HepG2 (cell line): Measurements from ENCODE around the gene OVOL3. TPM values are rescaled to one million over a fixed set of nuclear protein-coding genes. Genes with fewer than 3 reads are reported as not detected.

Experiments used
- ARID4A ChIP-seq: sonication (generic); formaldehyde crosslinking; IDR thresholded peaks from 2 replicates; pipeline ENCODE4 v1.5.0; 2020; ENCODE audit warnings: mild to moderate bottlenecking, missing genetic modification reagents, borderline replicate concordance
- CREB1 ChIP-seq, 2 experiments: fragments of 450-650 bp in 1 of 2; IDR thresholded peaks; 2 replicates each; pipeline ENCODE4 v1.6.1; 2016 to 2017; ENCODE audit warnings: control low read depth in 1 of 2, mild to moderate bottlenecking in 1 of 2, missing compliant biosample characterization in 1 of 2, missing genetic modification characterization in 1 of 2
- ELF3 ChIP-seq: IDR thresholded peaks from 2 replicates; pipeline ENCODE4 v1.6.1; 2016; ENCODE audit warnings: missing genetic modification reagents, missing compliant biosample characterization
- HNRNPK ChIP-seq: fragments of 200-400 bp; formaldehyde crosslinking; IDR thresholded peaks from 2 replicates; pipeline ENCODE4 v1.6.1; 2018; ENCODE audit warnings: low read length, low read depth, moderate library complexity, mild to moderate bottlenecking; ENCODE audit not compliant: poor library complexity, severe bottlenecking
- LBX2 ChIP-seq: sonication (generic); formaldehyde crosslinking; IDR thresholded peaks from 2 replicates; pipeline ENCODE4 v1.5.0; 2020; ENCODE audit warnings: missing genetic modification reagents, mild to moderate bottlenecking, borderline replicate concordance
- PAX8 ChIP-seq: sonication (generic); formaldehyde crosslinking; IDR thresholded peaks from 2 replicates; pipeline ENCODE4 v1.8.0; 2022; ENCODE audit warnings: mild to moderate bottlenecking, missing genetic modification reagents, borderline replicate concordance
- POLR2A ChIP-seq, 2 experiments: IDR thresholded peaks; 2 replicates each; pipeline ENCODE4 v1.6.1; 2011; ENCODE audit warnings: low read depth in 2 of 2, low read length in 2 of 2, mild to moderate bottlenecking in 1 of 2, moderate library complexity in 1 of 2; ENCODE audit not compliant: insufficient read depth in 1 of 2
- SALL2 ChIP-seq: sonication (generic); formaldehyde crosslinking; IDR thresholded peaks from 2 replicates; pipeline ENCODE4 v1.8.1; 2023; ENCODE audit warnings: mild to moderate bottlenecking, missing genetic modification reagents, inconsistent platforms
- SNAPC2 ChIP-seq: sonication (generic); formaldehyde crosslinking; IDR thresholded peaks from 2 replicates; pipeline ENCODE4 v1.8.1; 2022; ENCODE audit warnings: mild to moderate bottlenecking, missing genetic modification reagents
- SNRNP70 ChIP-seq: fragments of 200-400 bp; formaldehyde crosslinking; IDR thresholded peaks from 2 replicates; pipeline ENCODE4 v1.6.1; 2017; ENCODE audit warnings: mild to moderate bottlenecking, low read depth, low read length, moderate library complexity
- SP1 ChIP-seq, 2 experiments: fragments of 450-650 bp in 1 of 2; sonication (generic) in 1 of 2; formaldehyde crosslinking in 1 of 2; IDR thresholded peaks; 2 replicates each; pipeline versions ENCODE4 v1.4.0 to v1.6.1; 2016 to 2020; ENCODE audit warnings: missing genetic modification reagents in 1 of 2
- SPEN ChIP-seq: sonication (generic); formaldehyde crosslinking; IDR thresholded peaks from 2 replicates; pipeline ENCODE4 v1.5.1; 2020; ENCODE audit warnings: low read depth, mild to moderate bottlenecking, missing genetic modification reagents
- THAP9 ChIP-seq: sonication (generic); formaldehyde crosslinking; IDR thresholded peaks from 2 replicates; pipeline ENCODE4; 2020; ENCODE audit warnings: missing genetic modification reagents, mild to moderate bottlenecking, borderline replicate concordance
- YY1 ChIP-seq: IDR thresholded peaks from 2 replicates; pipeline ENCODE4 v1.6.1; 2011; ENCODE audit warnings: low read length, low read depth, moderate library complexity, mild to moderate bottlenecking; ENCODE audit not compliant: insufficient read depth, insufficient replicate concordance
- ZFAT ChIP-seq: sonication (generic); formaldehyde crosslinking; conservative IDR thresholded peaks from 2 replicates; pipeline ENCODE4 v1.8.1; 2023; ENCODE audit warnings: missing genetic modification reagents, inconsistent platforms
- ZIK1 ChIP-seq: sonication (generic); formaldehyde crosslinking; IDR thresholded peaks from 2 replicates; pipeline ENCODE4 v1.5.0; 2020; ENCODE audit warnings: mild to moderate bottlenecking, low read depth, missing genetic modification reagents, borderline replicate concordance
- ZNF580 ChIP-seq: IDR thresholded peaks from 2 replicates; pipeline ENCODE4 v1.6.1; 2016; ENCODE audit warnings: low read depth, borderline replicate concordance
- ZNF674 ChIP-seq: sonication (generic); formaldehyde crosslinking; IDR thresholded peaks from 2 replicates; pipeline ENCODE4 v1.5.0; 2020; ENCODE audit warnings: low read depth, mild to moderate bottlenecking, missing genetic modification reagents
- ZNF773 ChIP-seq: sonication (generic); formaldehyde crosslinking; IDR thresholded peaks from 2 replicates; pipeline ENCODE4 v1.4.0; 2020; ENCODE audit warnings: missing genetic modification reagents, borderline replicate concordance
- ZNF792 ChIP-seq: IDR thresholded peaks from 2 replicates; pipeline ENCODE4 v1.6.1; 2016
- ZSCAN21 ChIP-seq: sonication (generic); formaldehyde crosslinking; IDR thresholded peaks from 2 replicates; pipeline ENCODE4 v1.8.0; 2022; ENCODE audit warnings: mild to moderate bottlenecking, missing genetic modification reagents, moderate library complexity, borderline replicate concordance
- polyA plus RNA-seq, 8 experiments: library from polyadenylated mRNA; depleted of rRNA in 3 of 8; stranded (reverse) in 7 of 8; unstranded in 1 of 8; fragments of >200 nt; fragmentation: Illumina TruSeq in 4 of 8; extraction: Trizol in 4 of 8; gene quantifications; 2 replicates each; pipeline versions ENCODE4 v1.2.1 to v1.2.3, GENCODE V29; 2011 to 2016; ENCODE audit warnings: low read depth in 4 of 8, missing spikeins in 1 of 8, mixed read lengths in 1 of 8; ENCODE audit not compliant: insufficient read depth in 1 of 8
- total RNA-seq, 5 experiments: library from RNA; depleted of rRNA; stranded (reverse); fragments of >200 nt; fragmentation: Illumina TruSeq; extraction: Trizol; gene quantifications; 2 replicates each; pipeline ENCODE4 v1.2.3, GENCODE V29; 2016; ENCODE audit warnings: low read depth in 1 of 5

Gene OVOL3
- total and polyA plus RNA-seq, 2 of the 13 experiments (the other 11 are each of a cell fraction or from before 2014, with no cell fraction given), result not detected

GRCh38 chr19:36141039-36141927 is 30.3 kb downstream of the OVOL3 start (continued):
- TF ChIP-seq ARID4A (CRISPR knock-in tag) (no peak), ZNF792 (CRISPR knock-in tag) (no peak), ZNF674 (no peak), SALL2 (no peak), ZNF580 (no peak), ZIK1 (CRISPR knock-in tag) (no peak), ZSCAN21 (CRISPR knock-in tag) (no peak), HNRNPK (no peak), PAX8 (CRISPR knock-in tag) (no peak), CREB1 (IDR thresholded peaks at IDR 0.05) (no peak), CREB1 (CRISPR knock-in tag; IDR thresholded peaks at IDR 0.05) (no peak), SPEN (peak; percentile 21; the same call in 1 of the 2 replicates), ZFAT (CRISPR knock-in tag) (no peak), SP1 (IDR thresholded peaks at IDR 0.05) (no peak), SP1 (CRISPR knock-in tag; IDR thresholded peaks at IDR 0.05) (peak; percentile 29; the same call in 1 of the 2 replicates), ZNF773 (no peak), YY1 (peak; percentile 47), LBX2 (CRISPR knock-in tag) (no peak), SNAPC2 (no peak), SNRNP70 (no peak), THAP9 (0 out of 2 replicates have a peak, but pooled peaks have one; percentile 17), POLR2A (IDR thresholded peaks at IDR 0.05; ENCODE audit: insufficient read depth in 1 of 2, low read depth in 2 of 2, low read length in 2 of 2) (peak in 1 of 2 experiments; percentile 25; a peak in 1 of 4 replicates), ELF3 (CRISPR knock-in tag) (no peak)
